H1 (cell line): ENCODE measurements around the gene FARSB. TPM values are rescaled to one million over a fixed set of nuclear protein-coding genes. Genes with fewer than 3 reads are reported as not detected.

Experiments used
- BACH1 ChIP-seq: IDR thresholded peaks from 2 replicates; pipeline ENCODE4 v1.6.1; 2012; ENCODE audit warnings: low read length, improper control_type of control experiment
- CEBPB ChIP-seq: IDR thresholded peaks from 2 replicates; pipeline ENCODE4 v1.6.1; 2012; ENCODE audit warnings: low read depth, low read length
- CHD1 ChIP-seq: IDR thresholded peaks from 2 replicates; pipeline ENCODE4 v1.6.1; 2012; ENCODE audit warnings: low read depth, low read length, improper control_type of control experiment
- HDAC2 ChIP-seq, 2 experiments: fragments of 300-600 bp in 1 of 2; sonication (generic) in 1 of 2; IDR thresholded peaks; 2 replicates each; pipeline ENCODE4 v1.6.1; 2011 to 2012; ENCODE audit warnings: low read depth in 2 of 2, low read length in 2 of 2, mild to moderate bottlenecking in 2 of 2, moderate library complexity in 2 of 2, borderline replicate concordance in 1 of 2, inconsistent platforms in 1 of 2
- NANOG ChIP-seq: IDR thresholded peaks from 2 replicates; pipeline ENCODE4 v1.6.1; 2011; ENCODE audit warnings: low read length, low read depth, mild to moderate bottlenecking, inconsistent platforms; ENCODE audit not compliant: insufficient read depth, poor library complexity, severe bottlenecking
- NRF1 ChIP-seq: IDR thresholded peaks from 2 replicates; pipeline ENCODE4 v1.6.1; 2011; ENCODE audit warnings: mild to moderate bottlenecking, low read depth, low read length, improper control_type of control experiment
- PHF8 ChIP-seq: fragments of 200-600 bp; sonication (generic); conservative IDR thresholded peaks from 2 replicates; pipeline ENCODE4 v1.7.1; 2012; ENCODE audit warnings: low read depth, mild to moderate bottlenecking, inconsistent platforms, low read length, moderate library complexity
- POLR2A ChIP-seq, 2 experiments: IDR thresholded peaks; 1 replicate in 1 of 2; 2 replicates in 1 of 2; pipeline ENCODE4 v1.6.1; 2011; ENCODE audit warnings: low read depth in 2 of 2, low read length in 2 of 2, mild to moderate bottlenecking in 2 of 2; ENCODE audit errors: control extremely low read depth in 1 of 2
- RBBP5 ChIP-seq: IDR thresholded peaks from 2 replicates; pipeline ENCODE4 v1.7.1; 2012; ENCODE audit warnings: low read depth, mild to moderate bottlenecking, inconsistent platforms, low read length, moderate library complexity, borderline replicate concordance
- RFX5 ChIP-seq: IDR thresholded peaks from 2 replicates; pipeline ENCODE4 v1.6.1; 2011; ENCODE audit warnings: low read depth, low read length, improper control_type of control experiment, borderline replicate concordance
- SIN3A ChIP-seq, 2 experiments: IDR thresholded peaks in 1 of 2; conservative IDR thresholded peaks in 1 of 2; 2 replicates each; pipeline ENCODE4 v1.6.1; 2011 to 2012; ENCODE audit warnings: low read length in 2 of 2, improper control_type of control experiment in 1 of 2, low read depth in 1 of 2, mild to moderate bottlenecking in 1 of 2
- TAF1 ChIP-seq: IDR thresholded peaks from 2 replicates; pipeline ENCODE4 v1.6.1; 2011; ENCODE audit warnings: mild to moderate bottlenecking, low read depth, low read length
- TAF7 ChIP-seq: optimal IDR thresholded peaks from 2 replicates; pipeline ENCODE3; 2011; ENCODE audit warnings: low read depth, mild to moderate bottlenecking, inconsistent platforms, low read length, moderate library complexity, borderline replicate concordance
- TEAD4 ChIP-seq: IDR thresholded peaks from 2 replicates; pipeline ENCODE4 v1.6.1; 2012; ENCODE audit warnings: low read depth, low read length, inconsistent platforms, mixed read lengths
- USF2 ChIP-seq: IDR thresholded peaks from 2 replicates; pipeline ENCODE4 v1.6.1; 2011; ENCODE audit warnings: low read length, improper control_type of control experiment
- polyA plus RNA-seq, 7 experiments: library from polyadenylated mRNA; depleted of rRNA in 3 of 7; stranded (reverse) in 5 of 7; unstranded in 2 of 7; fragments of >200 nt in 5 of 7; fragments of 200-250 nt in 2 of 7; gene quantifications; 1 replicate in 5 of 7; 2 replicates in 1 of 7; 4 replicates in 1 of 7; pipeline versions ENCODE4 v1.2.1 to v1.2.3, GENCODE V29; 2011 to 2013; ENCODE audit warnings: missing spikeins in 2 of 7, mixed read lengths in 2 of 7
- total RNA-seq: library from RNA; stranded (reverse); fragmentation: NEBNext Ultra II Directional; extraction: Animal tissue kit (Norgen Biotek cat#: 25700); gene quantifications from 2 replicates; pipeline ENCODE4 v1.2.1, GENCODE V29; 2021
- TF ChIP-seq, protein P1 (sequence below): IDR thresholded peaks from 2 replicates; pipeline ENCODE4 v1.6.1; 2012; ENCODE audit warnings: inconsistent platforms
- TF ChIP-seq, protein P2 (sequence below), 3 experiments: IDR thresholded peaks; 1 replicate in 2 of 3; 2 replicates in 1 of 3; pipeline versions ENCODE4 v1.5.1 to v1.6.1; 2011; ENCODE audit warnings: low read length in 3 of 3, mild to moderate bottlenecking in 3 of 3, inconsistent platforms in 2 of 3, low read depth in 1 of 3, moderate library complexity in 1 of 3; ENCODE audit not compliant: insufficient read depth in 1 of 3; ENCODE audit errors: control extremely low read depth in 1 of 3
- TF ChIP-seq, protein P3 (sequence below): IDR thresholded peaks from 2 replicates; pipeline ENCODE4 v1.6.1; 2012; ENCODE audit warnings: inconsistent platforms

The FARSB gene
- total and polyA plus RNA-seq, 2 of the 8 experiments (the other 6 are each of a cell fraction or from before 2014, with no cell fraction given) = 21.0 to 37.9 TPM

DNA sequence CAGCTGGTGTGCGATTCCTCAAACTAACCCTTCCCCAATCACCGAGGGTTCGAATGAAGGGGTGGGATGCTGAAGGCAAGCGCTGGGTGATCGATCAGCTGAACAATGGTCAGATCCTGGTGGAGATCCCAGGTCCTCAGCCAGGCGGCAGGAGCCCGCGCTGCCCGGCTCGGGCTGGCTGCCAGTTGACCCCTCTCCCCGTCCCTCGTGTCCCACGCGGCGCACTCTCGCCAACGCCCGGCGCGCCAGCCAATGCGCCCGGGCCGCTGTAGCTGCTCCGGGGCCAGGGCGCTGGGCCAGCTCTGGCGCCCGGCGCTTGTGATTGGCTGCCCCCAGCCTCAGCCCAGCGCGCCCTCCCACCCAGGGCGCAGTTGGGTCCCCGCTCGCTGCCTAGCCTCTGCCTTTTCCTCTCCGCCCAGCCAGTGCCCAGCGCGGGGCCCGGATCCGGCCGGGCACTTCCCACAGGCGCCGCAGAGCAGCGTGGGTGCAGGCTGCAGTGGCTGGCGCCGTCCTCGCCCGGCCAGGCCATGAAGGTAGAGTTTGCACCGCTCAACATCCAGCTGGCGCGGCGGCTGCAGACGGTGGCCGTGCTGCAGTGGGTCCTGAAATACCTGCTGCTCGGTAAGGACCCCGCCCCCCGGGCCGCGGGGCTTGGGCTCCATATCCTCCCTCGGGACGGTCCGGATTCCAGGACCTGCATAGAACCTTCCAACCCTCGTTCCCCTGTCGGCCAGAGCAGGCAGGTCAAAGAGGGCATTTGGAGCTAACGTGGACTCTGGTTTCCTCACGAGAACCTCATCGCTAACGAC, 15.6 kb upstream of the FARSB start, which contains the start of gene MOGAT1 (continued):
- 0 out of 4 replicates have a peak, but pooled peaks of 1 of the 2 experiments have one; percentile 34 for TF ChIP-seq SIN3A (conservative IDR thresholded peaks at IDR 0.05 in 1 of 2, IDR thresholded peaks at IDR 0.05 in 1 of 2; ENCODE audit: low read depth in 1 of 2, low read length in 2 of 2)
- 0 out of 3 replicates have a peak, but pooled peaks of 1 of the 2 experiments have one; percentile 40 for TF ChIP-seq POLR2A (IDR thresholded peaks at IDR 0.05; ENCODE audit: control extremely low read depth in 1 of 2, low read depth in 2 of 2, low read length in 2 of 2)
- TF ChIP-seq, protein P1, sequence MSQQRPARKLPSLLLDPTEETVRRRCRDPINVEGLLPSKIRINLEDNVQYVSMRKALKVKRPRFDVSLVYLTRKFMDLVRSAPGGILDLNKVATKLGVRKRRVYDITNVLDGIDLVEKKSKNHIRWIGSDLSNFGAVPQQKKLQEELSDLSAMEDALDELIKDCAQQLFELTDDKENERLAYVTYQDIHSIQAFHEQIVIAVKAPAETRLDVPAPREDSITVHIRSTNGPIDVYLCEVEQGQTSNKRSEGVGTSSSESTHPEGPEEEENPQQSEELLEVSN = peak; percentile 90
- no peak for TF ChIP-seq CEBPB
- peak in 1 of 2 experiments; percentile 82; a peak in 1 of 4 replicates for TF ChIP-seq HDAC2 (IDR thresholded peaks at IDR 0.05; ENCODE audit: borderline replicate concordance in 1 of 2, low read depth in 2 of 2, low read length in 2 of 2)
- TF ChIP-seq, protein P2, sequence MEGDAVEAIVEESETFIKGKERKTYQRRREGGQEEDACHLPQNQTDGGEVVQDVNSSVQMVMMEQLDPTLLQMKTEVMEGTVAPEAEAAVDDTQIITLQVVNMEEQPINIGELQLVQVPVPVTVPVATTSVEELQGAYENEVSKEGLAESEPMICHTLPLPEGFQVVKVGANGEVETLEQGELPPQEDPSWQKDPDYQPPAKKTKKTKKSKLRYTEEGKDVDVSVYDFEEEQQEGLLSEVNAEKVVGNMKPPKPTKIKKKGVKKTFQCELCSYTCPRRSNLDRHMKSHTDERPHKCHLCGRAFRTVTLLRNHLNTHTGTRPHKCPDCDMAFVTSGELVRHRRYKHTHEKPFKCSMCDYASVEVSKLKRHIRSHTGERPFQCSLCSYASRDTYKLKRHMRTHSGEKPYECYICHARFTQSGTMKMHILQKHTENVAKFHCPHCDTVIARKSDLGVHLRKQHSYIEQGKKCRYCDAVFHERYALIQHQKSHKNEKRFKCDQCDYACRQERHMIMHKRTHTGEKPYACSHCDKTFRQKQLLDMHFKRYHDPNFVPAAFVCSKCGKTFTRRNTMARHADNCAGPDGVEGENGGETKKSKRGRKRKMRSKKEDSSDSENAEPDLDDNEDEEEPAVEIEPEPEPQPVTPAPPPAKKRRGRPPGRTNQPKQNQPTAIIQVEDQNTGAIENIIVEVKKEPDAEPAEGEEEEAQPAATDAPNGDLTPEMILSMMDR (IDR thresholded peaks at IDR 0.05; ENCODE audit: control extremely low read depth in 1 of 3, insufficient read depth in 1 of 3, low read depth in 1 of 3, low read length in 3 of 3) = peak in 2 of 3 experiments; percentile 4 to 33; a peak in 2 of 4 replicates
- TF ChIP-seq NRF1 = no peak
- TF ChIP-seq TAF1 = peak; percentile 58; the same call in 1 of the 2 replicates
- peak; percentile 29; the same call in 1 of the 2 replicates for TF ChIP-seq BACH1
- no peak for TF ChIP-seq CHD1
- TF ChIP-seq, protein P3, sequence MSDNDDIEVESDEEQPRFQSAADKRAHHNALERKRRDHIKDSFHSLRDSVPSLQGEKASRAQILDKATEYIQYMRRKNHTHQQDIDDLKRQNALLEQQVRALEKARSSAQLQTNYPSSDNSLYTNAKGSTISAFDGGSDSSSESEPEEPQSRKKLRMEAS = peak; percentile 92
- TF ChIP-seq NANOG = no peak
- TF ChIP-seq TAF7 = peak; percentile 63
- peak; percentile 62 for TF ChIP-seq TEAD4
- peak; percentile 67 for TF ChIP-seq PHF8
- TF ChIP-seq USF2 = no peak
- TF ChIP-seq RFX5 = no peak
- TF ChIP-seq RBBP5 = peak; percentile 30; the same call in 1 of the 2 replicates
